Anterior cingulate cortex (tissue), 58 donors: ENCODE data around the gene LLGL2.
"Not testable (repeated sequence)": the region's sequence is repeated elsewhere in the genome, so short reads cannot be mapped to it uniquely, and the experiment has no call there.

ENCODE experiments used
- DNase-seq, 58 donors: peaks; one replicate each; lab custom pipeline; 2025; lab: John Stamatoyannopoulos, UW

LLGL2 gene

DNA sequence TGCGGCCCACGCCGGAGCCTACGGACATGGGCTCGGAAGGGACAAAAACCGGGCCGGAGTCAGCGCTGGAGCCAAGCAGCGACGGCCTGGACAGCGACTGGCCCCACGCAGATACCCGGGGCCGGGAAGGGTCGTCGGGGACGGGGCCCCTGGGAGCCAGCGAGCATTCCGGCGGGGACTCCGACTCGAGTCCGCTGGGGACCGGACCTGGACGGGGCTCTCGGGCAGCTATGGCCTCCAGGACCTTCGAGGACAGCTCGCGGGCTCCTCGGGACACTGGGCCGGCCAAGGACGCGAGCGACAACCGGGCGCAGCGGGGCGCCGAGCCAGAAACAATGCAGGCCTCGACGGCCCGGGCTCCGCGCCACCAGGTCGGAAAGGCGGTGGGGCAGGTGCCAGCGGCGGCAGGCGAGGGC is 63.1 kb downstream of the LLGL2 start:
- DNase-seq = peak in 14 of 58 donors; percentile 23 to 76 (median 54)

DNA sequence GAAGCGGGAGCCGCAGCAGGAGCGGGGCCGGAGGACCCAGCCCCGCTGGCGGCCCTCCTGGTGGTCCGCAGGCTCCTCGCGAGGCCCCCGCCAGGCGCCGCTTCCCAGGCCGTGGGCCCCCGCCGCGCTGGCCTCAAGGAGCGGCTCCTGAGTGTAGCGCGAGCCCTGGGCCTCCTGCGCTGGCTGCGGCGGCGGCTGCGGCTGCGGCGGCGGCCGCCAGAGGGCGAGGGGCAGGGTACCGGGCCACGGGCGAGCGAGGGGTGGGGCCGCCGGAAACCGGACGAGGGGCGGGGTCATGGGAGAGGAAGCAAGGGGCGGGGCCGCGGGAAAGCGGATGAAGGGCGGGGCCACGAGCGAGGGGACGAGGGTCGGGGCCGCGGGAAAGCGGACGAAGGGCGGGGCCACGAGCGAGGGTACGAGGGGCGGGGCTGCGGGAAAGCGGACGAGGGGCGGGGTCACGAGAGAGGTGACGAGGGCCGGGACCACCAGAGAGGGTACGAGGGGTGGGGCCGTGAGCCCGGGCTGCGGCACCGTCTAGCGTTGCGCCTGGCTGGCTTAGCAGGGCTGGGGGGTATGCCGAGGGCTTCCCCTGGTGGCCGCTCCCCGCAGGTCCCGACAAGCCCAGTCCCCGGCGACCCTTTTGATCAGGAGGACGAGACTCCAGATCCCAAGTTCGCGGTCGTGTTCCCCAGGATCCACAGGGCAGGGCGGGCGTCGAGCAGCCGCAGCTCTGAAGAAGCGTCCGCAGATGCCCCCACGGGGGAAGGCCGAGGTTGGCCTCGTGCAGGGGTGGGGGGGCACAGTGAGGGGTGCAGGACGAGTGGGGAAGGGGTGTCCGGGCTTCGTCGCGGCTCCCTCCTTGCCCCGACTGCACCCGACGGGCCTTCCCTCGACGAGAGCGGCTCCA is 63.8 kb downstream of the LLGL2 start:
- DNase-seq = peak in 56 of 58 donors; percentile 12 to 93 (median 84)

DNA sequence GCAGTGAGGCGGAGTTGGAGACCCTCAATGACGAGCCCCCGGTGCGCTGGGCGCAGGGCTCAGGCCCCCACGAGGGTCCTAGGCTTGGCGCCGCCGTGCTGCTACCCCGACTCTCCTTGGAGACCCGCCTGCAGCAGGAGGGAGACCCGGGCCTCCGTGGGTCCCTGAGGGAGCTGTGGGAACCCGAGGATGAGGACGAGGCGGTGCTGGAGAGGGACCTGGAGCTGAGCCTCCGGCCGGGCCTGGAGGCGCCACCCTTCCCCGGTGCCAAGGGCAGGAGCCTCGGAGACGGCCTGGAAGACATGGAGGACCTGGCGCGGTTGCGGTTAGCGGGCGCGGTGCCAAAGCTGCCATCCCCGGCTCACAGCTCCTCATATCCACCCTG is 64.4 kb downstream of the LLGL2 start:
- peak in 5 of 58 donors; percentile 7 to 42 (median 29) for DNase-seq

DNA sequence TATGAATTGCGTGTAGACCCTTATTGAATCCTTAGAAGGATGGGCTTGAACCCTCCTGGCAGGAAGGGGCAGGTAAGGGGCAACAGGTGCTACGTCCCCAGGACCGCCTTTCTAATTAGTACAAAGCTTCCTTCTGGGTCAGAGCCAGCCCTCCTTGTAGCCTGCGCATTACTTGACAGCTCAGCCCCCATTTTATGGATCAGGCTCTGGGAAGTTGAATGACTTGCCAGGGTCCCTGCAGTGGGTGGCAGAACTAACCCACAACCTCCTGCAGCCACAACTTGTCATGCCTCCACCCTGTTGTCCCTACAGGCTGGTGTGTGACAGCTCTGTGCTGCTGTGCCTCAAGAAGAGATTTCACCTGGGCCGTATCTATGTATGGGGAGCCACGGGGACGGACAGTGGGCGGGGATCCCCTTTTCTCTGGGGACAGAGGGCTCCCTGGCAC is 64.8 kb downstream of the LLGL2 start:
- DNase-seq = no peak

DNA sequence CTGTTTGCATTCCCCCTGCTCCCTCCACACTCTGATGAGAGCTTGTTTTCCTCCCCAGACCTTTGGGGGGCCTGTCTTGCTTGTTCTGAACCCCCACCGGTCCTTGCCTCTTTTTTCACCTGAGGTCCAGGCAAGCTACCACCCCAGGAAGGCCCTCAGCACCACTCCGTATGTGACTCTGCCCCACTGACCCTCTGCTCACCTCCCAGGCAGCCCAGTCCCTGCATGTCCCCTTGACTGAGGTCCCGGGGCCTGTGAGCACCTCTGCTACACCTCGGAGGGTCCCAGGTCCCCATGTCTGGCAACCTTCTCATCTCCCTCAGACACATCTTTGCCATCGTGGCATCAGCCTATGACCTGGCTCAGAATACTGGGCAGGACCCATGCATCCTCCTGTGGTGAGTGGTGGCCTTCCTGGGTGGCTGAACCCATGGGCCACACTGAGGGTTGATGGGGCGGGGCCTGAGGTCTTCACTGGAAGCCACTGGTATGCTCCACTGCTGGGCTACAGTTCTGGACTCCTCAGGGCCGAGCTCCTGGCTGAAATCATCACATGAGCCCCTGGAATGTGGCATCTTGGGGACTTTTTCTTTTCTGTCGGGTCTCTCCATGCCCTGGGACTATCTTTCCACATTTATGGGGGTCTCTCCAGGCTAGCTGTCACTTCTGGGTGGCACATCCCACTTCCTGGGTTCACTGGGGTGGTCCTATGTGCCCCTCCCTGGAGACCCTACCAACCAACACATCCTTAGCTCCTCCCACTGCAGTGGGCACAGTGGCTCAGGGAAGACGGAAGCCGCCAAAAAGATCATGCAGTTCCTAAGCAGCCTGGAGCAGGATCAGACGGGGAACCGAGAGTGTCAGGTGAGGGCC is 65.6 kb downstream of the LLGL2 start:
- DNase-seq = no peak

GRCh38 chr17:75591722-75592302 is 66.3 kb downstream of the LLGL2 start:
- no peak for DNase-seq

- DNase-seq = no peak
Observed at GRCh38 chr17:75592348-75593020, 67.0 kb downstream of the LLGL2 start.

- not testable (repeated sequence) for DNase-seq
Observed at GRCh38 chr17:75593430-75593829, 67.9 kb downstream of the LLGL2 start.

DNA sequence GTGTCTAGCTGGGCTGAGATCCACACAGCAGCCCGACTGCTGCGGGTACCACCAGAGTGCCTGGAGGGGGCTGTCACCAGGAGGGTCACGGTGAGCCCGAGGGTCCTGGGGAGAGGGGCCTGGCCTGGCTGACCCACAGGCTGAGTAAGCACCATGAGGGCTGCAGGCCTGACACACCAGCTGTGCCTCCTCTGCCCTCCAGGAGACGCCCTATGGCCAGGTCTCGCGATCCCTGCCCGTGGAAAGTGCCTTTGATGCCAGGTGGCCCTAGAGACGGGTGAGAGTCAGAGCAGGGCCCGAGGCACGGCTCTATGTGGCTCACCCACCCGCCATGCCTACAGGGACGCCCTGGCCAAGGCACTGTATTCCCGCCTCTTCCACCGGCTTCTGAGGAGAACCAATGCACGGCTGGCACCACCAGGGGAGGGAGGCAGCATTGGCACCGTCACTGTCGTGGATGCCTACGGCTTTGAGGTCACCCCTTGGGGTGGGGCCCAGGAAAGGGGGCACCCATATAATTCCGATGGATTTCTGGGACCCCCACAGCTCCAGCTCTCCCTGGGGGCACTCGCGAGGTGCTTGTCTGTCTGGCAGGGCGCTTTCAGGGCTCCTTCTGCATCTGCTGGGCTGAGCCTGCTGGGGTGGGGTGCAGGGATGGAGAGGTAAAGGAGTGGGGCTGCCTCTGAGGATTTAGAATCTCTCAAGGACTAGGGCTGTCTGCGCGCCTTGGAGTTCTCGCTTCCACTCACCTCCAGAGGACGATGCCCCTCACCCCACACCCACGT is 69.2 kb downstream of the LLGL2 start:
- no peak for DNase-seq

DNA sequence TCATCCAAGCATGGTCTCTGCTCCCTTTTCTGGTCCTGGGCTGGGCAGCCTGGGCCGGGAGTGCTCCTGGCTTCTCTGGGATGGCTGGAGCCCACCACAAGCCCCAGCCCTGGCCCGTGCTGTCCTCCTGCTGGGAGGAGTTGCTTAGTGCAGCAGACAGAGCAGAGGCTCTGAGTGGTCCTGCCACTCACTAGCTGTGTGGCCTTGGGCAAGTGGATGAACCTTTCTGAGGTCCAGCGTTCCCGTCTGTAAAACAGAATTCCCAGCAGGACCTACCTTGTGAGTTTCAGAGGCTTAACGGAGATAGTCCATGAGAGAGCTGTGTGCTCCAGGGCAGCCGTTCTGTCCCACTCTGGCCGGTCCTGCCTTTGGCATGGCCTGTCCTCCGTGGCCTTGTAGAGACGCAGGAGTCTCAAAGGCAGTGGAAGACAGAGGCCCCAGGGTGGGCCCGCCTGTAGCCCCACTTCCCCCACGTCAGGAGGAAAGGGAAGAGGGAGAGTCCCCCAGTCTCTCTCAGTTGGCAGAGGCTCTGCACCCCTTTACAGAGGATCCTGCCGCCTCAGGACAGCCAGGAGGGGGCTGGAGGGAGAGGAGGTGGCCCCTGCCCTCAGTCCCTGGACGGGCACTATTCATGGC is 69.9 kb downstream of the LLGL2 start:
- DNase-seq = no peak

GRCh38 chr17:75595920-75596313 is 70.4 kb downstream of the LLGL2 start:
- no peak for DNase-seq

GRCh38 chr17:75596320-75597087 is 71.0 kb downstream of the LLGL2 start:
- DNase-seq = no peak

- peak in 12 of 58 donors; percentile 11 to 44 (median 24) for DNase-seq
Observed at GRCh38 chr17:75601057-75601987, 75.8 kb downstream of the LLGL2 start.

DNA sequence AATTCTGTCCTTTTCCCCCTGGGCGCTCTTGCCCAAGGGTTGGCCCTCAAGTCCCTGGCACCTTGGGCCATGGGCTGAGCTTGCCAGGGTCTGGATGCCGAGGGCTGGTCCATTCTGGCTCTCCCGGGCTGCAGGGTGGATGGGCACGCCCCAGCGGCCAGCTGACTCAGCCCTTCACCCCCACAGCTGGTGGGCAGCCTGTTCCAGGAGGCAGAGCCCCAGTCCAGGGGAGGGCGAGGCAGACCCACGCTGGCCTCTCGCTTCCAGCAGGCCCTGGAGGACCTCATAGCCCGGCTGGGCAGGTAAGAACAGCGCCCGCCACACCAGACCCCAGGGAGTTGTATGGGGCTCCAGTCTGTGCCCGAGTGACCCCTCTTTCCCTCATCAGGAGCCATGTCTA is 77.1 kb downstream of the LLGL2 start:
- DNase-seq = no peak

- DNase-seq = no peak
Observed at GRCh38 chr17:75603123-75603522, 77.6 kb downstream of the LLGL2 start.

DNA sequence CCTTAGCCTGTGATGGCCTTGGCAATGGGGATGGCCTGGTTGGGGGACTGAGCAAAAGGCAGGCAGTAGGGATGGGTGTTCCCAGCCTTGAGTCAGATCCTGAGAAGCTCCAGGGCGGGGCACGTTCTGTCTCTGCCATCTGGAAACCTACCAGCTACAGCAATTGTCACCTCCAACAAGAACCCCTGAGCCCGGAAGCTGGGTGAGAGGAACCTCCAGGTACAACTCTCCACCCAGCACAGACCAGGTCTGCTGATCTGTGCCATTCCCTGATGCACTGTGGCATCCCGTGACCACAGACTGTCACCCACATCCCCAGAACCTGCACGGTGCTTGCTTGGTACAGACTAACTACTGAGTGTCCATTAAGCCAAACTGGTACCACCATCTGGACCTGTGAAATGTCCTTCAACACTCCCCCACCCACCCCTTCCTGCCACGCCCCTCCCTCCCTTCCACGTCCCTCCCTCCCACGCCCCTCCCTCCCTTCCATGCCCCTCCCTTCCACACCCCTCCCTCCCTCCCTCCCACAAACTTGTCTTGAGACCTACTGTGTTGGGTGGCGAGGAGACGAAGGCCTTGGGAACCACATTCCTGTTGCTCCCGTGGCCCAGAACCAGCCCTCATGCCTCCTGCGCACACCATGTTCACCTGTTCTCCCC is 78.7 kb downstream of the LLGL2 start:
- no peak for DNase-seq

GRCh38 chr17:75605790-75606189 is 80.3 kb downstream of the LLGL2 start:
- DNase-seq = no peak
